ENCODE measurements around the gene KIAA0825. TPM values are rescaled to one million over a fixed set of nuclear protein-coding genes. Genes with fewer than 3 reads are reported as not detected.

The KIAA0825 gene
- total and polyA plus RNA-seq, 2 of the 8 experiments (the other 6 are each of a cell fraction or from before 2014, with no cell fraction given) = 0.60 to 1.0 TPM

GRCh38 chr5:94111209-94112004 is 507.0 kb downstream of the KIAA0825 start:
- H3K79me2 ChIP-seq (ENCODE audit: control insufficient read depth in 1 of 2, insufficient read depth in 2 of 2, low read length in 2 of 2) = no peaks in the 10 kb centered on the region; a peak in 1 of 4 replicates
- H3K14ac ChIP-seq (ENCODE audit: insufficient read length) = no peak overlapping the region
- no peak overlapping the region for H3K23ac ChIP-seq (ENCODE audit: insufficient read length)
- peak overlapping the region; percentile 56 for H4K91ac ChIP-seq (replicated peaks; ENCODE audit: insufficient read length, low read length)
- no peak overlapping the region for H3K4ac ChIP-seq (replicated peaks; ENCODE audit: insufficient read length, low read depth, low read length)
- no peaks in the 10 kb centered on the region for H3K4me1 ChIP-seq (replicated peaks in 1 of 4; ENCODE audit: control insufficient read depth in 3 of 4, insufficient read depth in 4 of 4, low read length in 3 of 4)
- no peaks in the 10 kb centered on the region for H3K36me3 ChIP-seq (ENCODE audit: control insufficient read depth in 2 of 4, insufficient read depth in 4 of 4, low read length in 3 of 4)
- no peak overlapping the region for H2BK12ac ChIP-seq (ENCODE audit: low read depth, low read length)
- ChIA-PET POLR2A (ENCODE audit: partially characterized antibody) (no interaction called here), CTCF (ENCODE audit: partially characterized antibody) (interaction anchor here (1.0 kb wide), 1 partner anchor 163 kb away, joined by 3 read pairs; no protein-coding TSS in a partner anchor)
- H3K23me2 ChIP-seq (ENCODE audit: low read depth, low read length) = no peaks in the 10 kb centered on the region
- peaks cover under 1 to 6% of the 10 kb centered on the region in 2 experiments; a peak in 3 of 4 replicates for H3K9me3 ChIP-seq (ENCODE audit: insufficient read depth in 2 of 2, low read depth in 1 of 2, low read length in 1 of 2)
- H2BK20ac ChIP-seq (ENCODE audit: low read length) = no peak overlapping the region; the same call in 1 of the 2 replicates
- H3K79me1 ChIP-seq (ENCODE audit: low read depth, low read length) = no peaks in the 10 kb centered on the region
- peak overlapping the region; percentile 85 for H2BK5ac ChIP-seq (ENCODE audit: low read depth, low read length)
- H2AFZ ChIP-seq (ENCODE audit: low read length) = peak overlapping the region; percentile 98
- no peaks in the 10 kb centered on the region; a peak in 2 of 7 replicates for H3K27me3 ChIP-seq (replicated peaks in 1 of 4; ENCODE audit: control insufficient read depth in 3 of 4, extremely low read depth in 1 of 4, insufficient read depth in 3 of 4, low read length in 3 of 4)
- WGBS, 2 experiments (ENCODE audit: extremely low coverage in 1 of 2, insufficient coverage in 1 of 2, insufficient read length in 1 of 2, insufficient replicate concordance in 2 of 2, low coverage in 1 of 2, low lambda C conversion rate in 2 of 2, missing lambda C conversion rate in 1 of 2) = 4% methylated on average over 51 of the region's 51 CpGs; no CpG with 5 or more reads in 1 of the 2 experiments
- peak overlapping the region; percentile 55 to 74 (median 64) for H3K9ac ChIP-seq (replicated peaks in 1 of 4; ENCODE audit: extremely low read depth in 1 of 4, low read depth in 3 of 4, low read length in 3 of 4)
- FAIRE-seq (peak; percentile 94), DNase-seq (ENCODE audit: low read depth in 1 of 2, low spot score in 2 of 2) (peak; percentile 92)
- peak overlapping the region; percentile 99 for H4K8ac ChIP-seq (ENCODE audit: extremely low read depth, insufficient read depth, low read length)
- H3K4me2 ChIP-seq (ENCODE audit: insufficient read depth in 1 of 2, low read depth in 2 of 2, low read length in 2 of 2) = peak overlapping the region; percentile 70 to 79
- peak overlapping the region; percentile 89 for H3K18ac ChIP-seq (ENCODE audit: extremely low read depth, low read length)
- no peaks in the 10 kb centered on the region for H4K20me1 ChIP-seq (replicated peaks in 1 of 2; ENCODE audit: control insufficient read depth in 1 of 2, insufficient read depth in 2 of 2, low read length in 2 of 2)
- no peak overlapping the region; the same call in 1 of the 2 replicates for H2BK15ac ChIP-seq (ENCODE audit: low read length)
- H2AK5ac ChIP-seq (ENCODE audit: low read depth, low read length) = no peak overlapping the region
- no peak overlapping the region for H2BK120ac ChIP-seq (replicated peaks; ENCODE audit: low read depth, low read length)
- peak overlapping the region; percentile 97 for H4K5ac ChIP-seq (ENCODE audit: insufficient read length, low read depth, low read length)
- peak overlapping the region; percentile 61 to 90 (median 81) for H3K4me3 ChIP-seq (ENCODE audit: extremely low read depth in 1 of 4, insufficient read depth in 2 of 4, low read depth in 3 of 4, low read length in 4 of 4)
- H3K56ac ChIP-seq (replicated peaks; ENCODE audit: insufficient read length, low read depth, low read length) = peak overlapping the region; percentile 74
- peak overlapping the region; percentile 79; the same call in 1 of the 2 replicates for H3K27ac ChIP-seq (ENCODE audit: low read depth, low read length)
- TF ChIP-seq GTF2F1 (IDR thresholded peaks at IDR 0.05; ENCODE audit: borderline replicate concordance, low read depth, low read length) = no peak; the same call in 1 of the 2 replicates
- TF ChIP-seq, protein P1, sequence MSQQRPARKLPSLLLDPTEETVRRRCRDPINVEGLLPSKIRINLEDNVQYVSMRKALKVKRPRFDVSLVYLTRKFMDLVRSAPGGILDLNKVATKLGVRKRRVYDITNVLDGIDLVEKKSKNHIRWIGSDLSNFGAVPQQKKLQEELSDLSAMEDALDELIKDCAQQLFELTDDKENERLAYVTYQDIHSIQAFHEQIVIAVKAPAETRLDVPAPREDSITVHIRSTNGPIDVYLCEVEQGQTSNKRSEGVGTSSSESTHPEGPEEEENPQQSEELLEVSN (IDR thresholded peaks at IDR 0.05) = peak; percentile 86
- TF ChIP-seq SP1 (IDR thresholded peaks at IDR 0.05; ENCODE audit: low read depth, low read length) = 0 out of 2 replicates have a peak, but pooled peaks have one; percentile 10
- peak; percentile 92 for TF ChIP-seq CREB1 (IDR thresholded peaks at IDR 0.05)
- TF ChIP-seq TBP (IDR thresholded peaks at IDR 0.05; ENCODE audit: low read depth, low read length) = peak; percentile 56; the same call in 1 of the 2 replicates
- peak; percentile 65 for TF ChIP-seq PHF8 (conservative IDR thresholded peaks at IDR 0.05; ENCODE audit: low read depth, low read length)
- no peak for TF ChIP-seq BCL11A (IDR thresholded peaks at IDR 0.05; ENCODE audit: low read depth in 2 of 2, low read length in 2 of 2)
- peak; percentile 81 for TF ChIP-seq KDM4A (IDR thresholded peaks at IDR 0.05; ENCODE audit: low read depth, low read length, severe bottlenecking)
- peak; percentile 72 to 78 for TF ChIP-seq POLR2A (IDR thresholded peaks at IDR 0.05; ENCODE audit: control extremely low read depth in 1 of 2, low read depth in 2 of 2, low read length in 2 of 2)
- TF ChIP-seq EP300 (IDR thresholded peaks at IDR 0.05; ENCODE audit: borderline replicate concordance in 1 of 2, low read depth in 2 of 2, low read length in 2 of 2) = 0 out of 3 replicates have a peak, but pooled peaks of 1 of the 2 experiments have one; percentile 33
